HG02943 (cell line): ENCODE results near the gene SLC28A3.
"Not testable (repeated sequence)": the region's sequence is repeated elsewhere in the genome, so short reads cannot be mapped to it uniquely, and the experiment has no call there.

Experiments
- ATAC-seq: cut with Tn5 transposase; IDR thresholded peaks from one replicate; pipeline ENCODE4 v1.9.1; 2021; ENCODE audit warnings: mild to moderate bottlenecking, low read depth, moderate library complexity; ENCODE audit not compliant: unreplicated experiment

The SLC28A3 gene

GRCh38 chr9:84340535-84340934 is at the start of gene SLC28A3:
Gene SLC28A3 (minus strand): TSS chr9:84340758. CDS start chr9:84340633, 125 bp downstream.
- ATAC-seq, result no peak

GRCh38 chr9:84390254-84390653 is 49.7 kb upstream of the SLC28A3 start:
- ATAC-seq, result not testable (repeated sequence)

GRCh38 chr9:84387821-84388220 is 47.3 kb upstream of the SLC28A3 start:
- no peak for ATAC-seq

GRCh38 chr9:84386753-84387152 is 46.2 kb upstream of the SLC28A3 start:
- no peak for ATAC-seq

- no peak for ATAC-seq
Measured at GRCh38 chr9:84385386-84386040, 45.0 kb upstream of the SLC28A3 start.

- ATAC-seq, result no peak
Measured at GRCh38 chr9:84384617-84385016, 44.1 kb upstream of the SLC28A3 start.

GRCh38 chr9:84383178-84383577 is 42.6 kb upstream of the SLC28A3 start:
- no peak for ATAC-seq

- ATAC-seq, result no peak
Measured at GRCh38 chr9:84382720-84383119, 42.2 kb upstream of the SLC28A3 start.

GRCh38 chr9:84381508-84381907 is 41.0 kb upstream of the SLC28A3 start:
- no peak for ATAC-seq

- ATAC-seq, result no peak
Measured at GRCh38 chr9:84379740-84380139, 39.2 kb upstream of the SLC28A3 start.

- no peak for ATAC-seq
Measured at GRCh38 chr9:84375954-84376353, 35.4 kb upstream of the SLC28A3 start.

- no peak for ATAC-seq
Measured at GRCh38 chr9:84374516-84374915, 34.0 kb upstream of the SLC28A3 start.

GRCh38 chr9:84374013-84374412 is 33.5 kb upstream of the SLC28A3 start:
- no peak for ATAC-seq

GRCh38 chr9:84371737-84372136 is 31.2 kb upstream of the SLC28A3 start:
- no peak for ATAC-seq

GRCh38 chr9:84368601-84369000 is 28.0 kb upstream of the SLC28A3 start:
- ATAC-seq, result no peak

- ATAC-seq, result not testable (repeated sequence)
Measured at GRCh38 chr9:84367726-84368125, 27.2 kb upstream of the SLC28A3 start.

- no peak for ATAC-seq
Measured at GRCh38 chr9:84366683-84367082, 26.1 kb upstream of the SLC28A3 start.

- not testable (repeated sequence) for ATAC-seq
Measured at GRCh38 chr9:84364894-84365490, 24.4 kb upstream of the SLC28A3 start.

- ATAC-seq, result no peak
Measured at GRCh38 chr9:84361645-84362044, 21.1 kb upstream of the SLC28A3 start.

- no peak for ATAC-seq
Measured at GRCh38 chr9:84357275-84357674, 16.7 kb upstream of the SLC28A3 start.

GRCh38 chr9:84354035-84354434 is 13.5 kb upstream of the SLC28A3 start:
- no peak for ATAC-seq

GRCh38 chr9:84349671-84350070 is 9.1 kb upstream of the SLC28A3 start:
- no peak for ATAC-seq
